ENCODE data around the gene RMP24.

The RMP24 gene

DNA sequence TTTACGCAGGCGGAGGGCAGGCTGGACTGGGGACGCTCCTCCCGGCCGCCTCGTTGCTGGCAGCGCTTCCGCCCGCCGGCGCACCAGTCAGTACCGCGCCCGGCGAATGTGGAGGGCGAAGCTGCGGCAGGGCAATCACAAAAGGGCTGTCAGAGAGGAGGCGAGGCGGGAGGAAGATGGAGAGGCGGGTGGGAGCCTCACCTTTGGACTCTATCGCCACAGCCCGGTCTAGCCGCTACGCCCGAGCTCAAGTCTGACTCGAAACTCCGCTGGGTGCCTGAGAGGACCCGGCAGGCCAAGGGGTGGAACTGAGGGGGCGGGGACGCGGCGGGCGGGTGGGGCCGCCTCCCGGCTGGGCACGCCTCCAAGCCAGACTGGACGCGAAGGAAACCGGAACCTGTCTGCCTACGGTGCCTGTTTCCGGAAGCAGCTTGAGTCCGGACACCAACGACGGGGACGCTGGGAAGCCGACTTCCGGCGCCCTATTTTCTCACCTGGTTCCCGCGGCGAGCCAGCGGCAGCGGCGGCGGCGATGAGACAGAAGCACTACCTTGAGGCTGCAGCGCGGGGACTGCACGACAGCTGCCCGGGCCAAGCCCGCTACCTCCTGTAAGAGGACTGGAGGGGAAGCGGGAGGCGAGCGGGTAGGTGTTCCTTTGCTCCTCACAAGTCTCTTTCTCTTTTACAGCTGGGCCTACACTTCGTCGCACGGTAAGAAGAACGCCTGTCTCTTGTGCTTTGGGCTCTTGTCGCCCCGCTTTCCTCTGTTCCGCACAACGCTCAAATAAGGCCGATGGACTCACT lies at the start of gene RMP24 (continued):
- TF ChIP-seq ZNF780A (CRISPR knock-in tag; IDR thresholded peaks at IDR 0.05), result peak; percentile 75; the same call in 1 of the 2 replicates
- TF ChIP-seq MAZ (IDR thresholded peaks at IDR 0.05; ENCODE audit: borderline replicate concordance, low read depth, low read length), result peak; percentile 83
- TF ChIP-seq MAZ (CRISPR knock-in tag; IDR thresholded peaks at IDR 0.05; ENCODE audit: low read depth), result peak; percentile 9; the same call in 1 of the 2 replicates
- TF ChIP-seq, protein P1, sequence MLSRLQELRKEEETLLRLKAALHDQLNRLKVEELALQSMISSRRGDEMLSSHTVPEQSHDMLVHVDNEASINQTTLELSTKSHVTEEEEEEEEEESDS (CRISPR knock-in tag; IDR thresholded peaks at IDR 0.05; ENCODE audit: borderline replicate concordance), result no peak; the same call in 1 of the 2 replicates
- TF ChIP-seq, protein P2, sequence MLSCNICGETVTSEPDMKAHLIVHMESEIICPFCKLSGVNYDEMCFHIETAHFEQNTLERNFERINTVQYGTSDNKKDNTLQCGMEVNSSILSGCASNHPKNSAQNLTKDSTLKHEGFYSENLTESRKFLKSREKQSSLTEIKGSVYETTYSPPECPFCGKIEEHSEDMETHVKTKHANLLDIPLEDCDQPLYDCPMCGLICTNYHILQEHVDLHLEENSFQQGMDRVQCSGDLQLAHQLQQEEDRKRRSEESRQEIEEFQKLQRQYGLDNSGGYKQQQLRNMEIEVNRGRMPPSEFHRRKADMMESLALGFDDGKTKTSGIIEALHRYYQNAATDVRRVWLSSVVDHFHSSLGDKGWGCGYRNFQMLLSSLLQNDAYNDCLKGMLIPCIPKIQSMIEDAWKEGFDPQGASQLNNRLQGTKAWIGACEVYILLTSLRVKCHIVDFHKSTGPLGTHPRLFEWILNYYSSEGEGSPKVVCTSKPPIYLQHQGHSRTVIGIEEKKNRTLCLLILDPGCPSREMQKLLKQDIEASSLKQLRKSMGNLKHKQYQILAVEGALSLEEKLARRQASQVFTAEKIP (CRISPR knock-in tag; IDR thresholded peaks at IDR 0.05; ENCODE audit: borderline replicate concordance), result no peak
- TF ChIP-seq, protein P3, sequence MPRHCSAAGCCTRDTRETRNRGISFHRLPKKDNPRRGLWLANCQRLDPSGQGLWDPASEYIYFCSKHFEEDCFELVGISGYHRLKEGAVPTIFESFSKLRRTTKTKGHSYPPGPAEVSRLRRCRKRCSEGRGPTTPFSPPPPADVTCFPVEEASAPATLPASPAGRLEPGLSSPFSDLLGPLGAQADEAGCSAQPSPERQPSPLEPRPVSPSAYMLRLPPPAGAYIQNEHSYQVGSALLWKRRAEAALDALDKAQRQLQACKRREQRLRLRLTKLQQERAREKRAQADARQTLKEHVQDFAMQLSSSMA (CRISPR knock-in tag; IDR thresholded peaks at IDR 0.05), result 0 out of 2 replicates have a peak, but pooled peaks have one; percentile 62
- TF ChIP-seq EHMT2 (IDR thresholded peaks at IDR 0.05; ENCODE audit: borderline replicate concordance, low read depth, low read length), result no peak
- peak; percentile 81; the same call in 1 of the 2 replicates for TF ChIP-seq FLYWCH1 (CRISPR knock-in tag; IDR thresholded peaks at IDR 0.05)
- TF ChIP-seq ZNF577 (CRISPR knock-in tag; IDR thresholded peaks at IDR 0.05; ENCODE audit: borderline replicate concordance, low read depth), result no peak
- TF ChIP-seq SIX4 (CRISPR knock-in tag; IDR thresholded peaks at IDR 0.05), result no peak
- TF ChIP-seq ZNF547 (CRISPR knock-in tag; IDR thresholded peaks at IDR 0.05), result peak; percentile 83; the same call in 1 of the 2 replicates
- peak; percentile 49 for TF ChIP-seq TEAD3 (CRISPR knock-in tag; optimal IDR thresholded peaks at IDR 0.05; ENCODE audit: borderline replicate concordance)
- peak; percentile 60 for TF ChIP-seq NRL (CRISPR knock-in tag; IDR thresholded peaks at IDR 0.05; ENCODE audit: borderline replicate concordance)
- TF ChIP-seq, protein P4, sequence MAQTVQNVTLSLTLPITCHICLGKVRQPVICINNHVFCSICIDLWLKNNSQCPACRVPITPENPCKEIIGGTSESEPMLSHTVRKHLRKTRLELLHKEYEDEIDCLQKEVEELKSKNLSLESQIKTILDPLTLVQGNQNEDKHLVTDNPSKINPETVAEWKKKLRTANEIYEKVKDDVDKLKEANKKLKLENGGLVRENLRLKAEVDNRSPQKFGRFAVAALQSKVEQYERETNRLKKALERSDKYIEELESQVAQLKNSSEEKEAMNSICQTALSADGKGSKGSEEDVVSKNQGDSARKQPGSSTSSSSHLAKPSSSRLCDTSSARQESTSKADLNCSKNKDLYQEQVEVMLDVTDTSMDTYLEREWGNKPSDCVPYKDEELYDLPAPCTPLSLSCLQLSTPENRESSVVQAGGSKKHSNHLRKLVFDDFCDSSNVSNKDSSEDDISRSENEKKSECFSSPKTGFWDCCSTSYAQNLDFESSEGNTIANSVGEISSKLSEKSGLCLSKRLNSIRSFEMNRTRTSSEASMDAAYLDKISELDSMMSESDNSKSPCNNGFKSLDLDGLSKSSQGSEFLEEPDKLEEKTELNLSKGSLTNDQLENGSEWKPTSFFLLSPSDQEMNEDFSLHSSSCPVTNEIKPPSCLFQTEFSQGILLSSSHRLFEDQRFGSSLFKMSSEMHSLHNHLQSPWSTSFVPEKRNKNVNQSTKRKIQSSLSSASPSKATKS (CRISPR knock-in tag; IDR thresholded peaks at IDR 0.05), result 0 out of 2 replicates have a peak, but pooled peaks have one; percentile 68
- TF ChIP-seq RBFOX2 (IDR thresholded peaks at IDR 0.05; ENCODE audit: low read depth, low read length), result peak; percentile 88
- TF ChIP-seq NFIC (IDR thresholded peaks at IDR 0.05; ENCODE audit: low read length), result no peak
- TF ChIP-seq ZZZ3 (CRISPR knock-in tag; IDR thresholded peaks at IDR 0.05; ENCODE audit: borderline replicate concordance), result peak; percentile 41; the same call in 1 of the 2 replicates
- TF ChIP-seq HDAC1 (CRISPR knock-in tag; IDR thresholded peaks at IDR 0.05), result peak; percentile 94
- no peak for TF ChIP-seq FOXM1 (CRISPR knock-in tag; IDR thresholded peaks at IDR 0.05)
- TF ChIP-seq HMG20A (CRISPR knock-in tag; IDR thresholded peaks at IDR 0.05; ENCODE audit: borderline replicate concordance), result peak; percentile 14; the same call in 1 of the 2 replicates
- TF ChIP-seq KLF16 (CRISPR knock-in tag; IDR thresholded peaks at IDR 0.05), result peak in 1 of 2 experiments; percentile 93; a peak in 2 of 4 replicates
- TF ChIP-seq ZNF326 (CRISPR knock-in tag; IDR thresholded peaks at IDR 0.05; ENCODE audit: borderline replicate concordance), result no peak
- TF ChIP-seq TP53 (CRISPR knock-in tag; conservative IDR thresholded peaks at IDR 0.05), result no peak
- TF ChIP-seq RFX3 (CRISPR knock-in tag; IDR thresholded peaks at IDR 0.05), result no peak; the same call in 1 of the 2 replicates
- TF ChIP-seq JARID2 (CRISPR knock-in tag; IDR thresholded peaks at IDR 0.05; ENCODE audit: insufficient replicate concordance), result no peak
- TF ChIP-seq MED1 (CRISPR knock-in tag; IDR thresholded peaks at IDR 0.05), result peak; percentile 73
